H1 (cell line): ENCODE results near the gene GDPGP1. TPM values are rescaled to one million over a fixed set of nuclear protein-coding genes. Genes with fewer than 3 reads are reported as not detected.

Experiments
- CTCF ChIA-PET: fragments of 300-600 bp; sonication (Branson Sonifier 250); formaldehyde crosslinking; loops from one replicate; lab custom pipeline; 2021; ENCODE audit not compliant: partially characterized antibody; lab: Charles Lee
- POLR2A ChIA-PET: fragments of 300-600 bp; sonication (Branson Sonifier 250); formaldehyde crosslinking; loops from one replicate; lab custom pipeline; 2021; ENCODE audit warnings: inconsistent platforms; ENCODE audit not compliant: partially characterized antibody; lab: Charles Lee
- DNase-seq, 2 experiments: peaks; one replicate each; pipeline versions ENCODE4 v3.0.0 to v3.0.0-alpha.2; 2010 to 2022; ENCODE audit warnings: low spot score in 2 of 2, low read depth in 1 of 2, mixed read lengths in 1 of 2
- FAIRE-seq: peaks from 2 replicates; lab custom pipeline; 2011; peaks lifted over from hg19 to GRCh38; lab: Jason Lieb, UNC
- H2AFZ ChIP-seq: 2 replicates; pipeline ENCODE4 v1.8.1; 2012; ENCODE audit warnings: low read length, inconsistent platforms
- H2AK5ac ChIP-seq: 2 replicates; pipeline ENCODE4 v1.6.1; 2013; ENCODE audit warnings: low read depth, low read length
- H2BK120ac ChIP-seq: replicated peaks from 2 replicates; pipeline ENCODE3; 2013; ENCODE audit warnings: low read depth, low read length, inconsistent platforms
- H2BK12ac ChIP-seq: 2 replicates; pipeline ENCODE4 v1.6.1; 2013; ENCODE audit warnings: low read depth, low read length
- H2BK15ac ChIP-seq: 2 replicates; pipeline ENCODE4 v1.6.1; 2013; ENCODE audit warnings: low read length
- H2BK20ac ChIP-seq: 2 replicates; pipeline ENCODE4 v1.6.1; 2013; ENCODE audit warnings: low read length
- H2BK5ac ChIP-seq: 2 replicates; pipeline ENCODE4 v1.6.1; 2013; ENCODE audit warnings: low read depth, low read length
- H3K14ac ChIP-seq: 2 replicates; pipeline ENCODE4 v1.6.1; 2013; ENCODE audit warnings: inconsistent platforms; ENCODE audit not compliant: insufficient read length
- H3K18ac ChIP-seq: 2 replicates; pipeline ENCODE4 v1.6.1; 2013; ENCODE audit warnings: low read length; ENCODE audit errors: extremely low read depth
- H3K23ac ChIP-seq: 2 replicates; pipeline ENCODE4 v1.6.1; 2013; ENCODE audit warnings: inconsistent platforms; ENCODE audit not compliant: insufficient read length
- H3K23me2 ChIP-seq: 2 replicates; pipeline ENCODE4 v1.6.1; 2013; ENCODE audit warnings: low read depth, low read length
- H3K27ac ChIP-seq: 2 replicates; pipeline ENCODE4 v1.6.1; 2011; ENCODE audit warnings: low read depth, low read length, inconsistent platforms
- H3K27me3 ChIP-seq, 4 experiments: replicated peaks in 1 of 4; 1 replicate in 1 of 4; 2 replicates in 3 of 4; pipeline versions ENCODE4 v1.6.1 to v1.8.1; 2011 to 2013; ENCODE audit warnings: low read length in 3 of 4, mild to moderate bottlenecking in 3 of 4, inconsistent platforms in 2 of 4, mixed read lengths in 2 of 4, moderate library complexity in 1 of 4; ENCODE audit not compliant: control insufficient read depth in 3 of 4, insufficient read depth in 3 of 4; ENCODE audit errors: extremely low read depth in 1 of 4
- H3K36me3 ChIP-seq, 4 experiments: 2 replicates each; pipeline versions ENCODE4 v1.6.1 to v1.8.1; 2011 to 2013; ENCODE audit warnings: mild to moderate bottlenecking in 4 of 4, low read length in 3 of 4, moderate library complexity in 2 of 4, control low read depth in 1 of 4, inconsistent platforms in 1 of 4; ENCODE audit not compliant: insufficient read depth in 4 of 4, control insufficient read depth in 2 of 4
- H3K4ac ChIP-seq: replicated peaks from 2 replicates; pipeline ENCODE3; 2013; ENCODE audit warnings: low read length, low read depth, mixed read lengths, inconsistent platforms; ENCODE audit not compliant: insufficient read length
- H3K4me1 ChIP-seq, 4 experiments: replicated peaks in 1 of 4; 1 replicate in 1 of 4; 2 replicates in 3 of 4; pipeline versions ENCODE4 v1.6.1 to v1.8.1; 2011 to 2013; ENCODE audit warnings: low read length in 3 of 4, inconsistent platforms in 2 of 4, mixed read lengths in 1 of 4; ENCODE audit not compliant: insufficient read depth in 4 of 4, control insufficient read depth in 3 of 4
- H3K4me2 ChIP-seq, 2 experiments: 2 replicates each; pipeline versions ENCODE4 v1.6.1 to v1.8.1; 2011 to 2013; ENCODE audit warnings: low read depth in 2 of 2, low read length in 2 of 2, control low read depth in 1 of 2, inconsistent platforms in 1 of 2, mild to moderate bottlenecking in 1 of 2; ENCODE audit not compliant: insufficient read depth in 1 of 2
- H3K4me3 ChIP-seq, 4 experiments: fragments of 200-600, 300-600 bp in 1 of 4; sonication (generic), shearing (Covaris generic), sonication (Bioruptor Twin) in 1 of 4; 2 replicates each; pipeline versions ENCODE4 v1.5.1 to v1.8.1; 2011 to 2016; ENCODE audit warnings: low read length in 4 of 4, low read depth in 3 of 4, control low read depth in 2 of 4, inconsistent platforms in 2 of 4, mild to moderate bottlenecking in 2 of 4, mixed read lengths in 1 of 4, moderate library complexity in 1 of 4; ENCODE audit not compliant: insufficient read depth in 2 of 4; ENCODE audit errors: extremely low read depth in 1 of 4
- H3K56ac ChIP-seq: replicated peaks from 2 replicates; pipeline ENCODE3; 2013; ENCODE audit warnings: low read depth, mild to moderate bottlenecking, mixed read lengths, low read length, inconsistent platforms; ENCODE audit not compliant: insufficient read length
- H3K79me1 ChIP-seq: 2 replicates; pipeline ENCODE4 v1.6.1; 2013; ENCODE audit warnings: low read depth, low read length, control low read depth
- H3K79me2 ChIP-seq, 2 experiments: 2 replicates each; pipeline versions ENCODE4 v1.6.1 to v1.8.1; 2012 to 2013; ENCODE audit warnings: low read length in 2 of 2, mild to moderate bottlenecking in 2 of 2, inconsistent platforms in 1 of 2; ENCODE audit not compliant: insufficient read depth in 2 of 2, control insufficient read depth in 1 of 2
- H3K9ac ChIP-seq, 4 experiments: replicated peaks in 1 of 4; 1 replicate in 1 of 4; 2 replicates in 3 of 4; pipeline versions ENCODE4 v1.6.1 to v1.8.1; 2011 to 2013; ENCODE audit warnings: low read depth in 3 of 4, low read length in 3 of 4, control low read depth in 2 of 4, mild to moderate bottlenecking in 2 of 4, moderate library complexity in 2 of 4, inconsistent platforms in 1 of 4; ENCODE audit errors: extremely low read depth in 1 of 4
- H3K9me3 ChIP-seq, 2 experiments: 2 replicates each; pipeline versions ENCODE4 v1.6.1 to v1.8.1; 2012 to 2013; ENCODE audit warnings: mild to moderate bottlenecking in 2 of 2, moderate library complexity in 2 of 2, control low read depth in 1 of 2, inconsistent platforms in 1 of 2, low read depth in 1 of 2, low read length in 1 of 2, mixed read lengths in 1 of 2; ENCODE audit not compliant: insufficient read depth in 2 of 2
- H4K20me1 ChIP-seq, 2 experiments: replicated peaks in 1 of 2; 2 replicates each; pipeline versions ENCODE3 to v1.8.1; 2011 to 2013; ENCODE audit warnings: inconsistent platforms in 2 of 2, low read length in 2 of 2, mild to moderate bottlenecking in 1 of 2; ENCODE audit not compliant: insufficient read depth in 2 of 2, control insufficient read depth in 1 of 2
- H4K5ac ChIP-seq: 2 replicates; pipeline ENCODE4 v1.6.1; 2013; ENCODE audit warnings: low read length, low read depth, mixed read lengths, inconsistent platforms; ENCODE audit not compliant: insufficient read length
- H4K8ac ChIP-seq: 2 replicates; pipeline ENCODE4 v1.8.0; 2013; ENCODE audit warnings: mild to moderate bottlenecking, moderate library complexity, low read length, inconsistent platforms; ENCODE audit not compliant: insufficient read depth; ENCODE audit errors: extremely low read depth
- H4K91ac ChIP-seq: replicated peaks from 2 replicates; pipeline ENCODE3; 2013; ENCODE audit warnings: low read length, mixed read lengths, inconsistent platforms; ENCODE audit not compliant: insufficient read length
- BRCA1 ChIP-seq: IDR thresholded peaks from 2 replicates; pipeline ENCODE4 v1.6.1; 2012; ENCODE audit warnings: low read depth, low read length, improper control_type of control experiment
- CHD2 ChIP-seq: IDR thresholded peaks from 2 replicates; pipeline ENCODE4 v1.6.1; 2012; ENCODE audit warnings: low read length, improper control_type of control experiment
- CTBP2 ChIP-seq: IDR thresholded peaks from 2 replicates; pipeline ENCODE4 v1.7.0; 2011; ENCODE audit warnings: borderline replicate concordance, mild to moderate bottlenecking, moderate library complexity, mixed read lengths, low read length; ENCODE audit not compliant: insufficient read depth, insufficient read length
- EZH2 ChIP-seq: fragments of 200-600 bp; sonication (generic); IDR thresholded peaks from 2 replicates; pipeline ENCODE4 v1.7.1; 2012; ENCODE audit warnings: low read depth, mild to moderate bottlenecking, moderate library complexity, low read length, inconsistent platforms; ENCODE audit not compliant: severe bottlenecking
- GABPA ChIP-seq: IDR thresholded peaks from 2 replicates; pipeline ENCODE4 v1.6.1; 2011; ENCODE audit warnings: mild to moderate bottlenecking, low read length, moderate library complexity, borderline replicate concordance; ENCODE audit not compliant: insufficient read depth
- HDAC2 ChIP-seq, 2 experiments: fragments of 300-600 bp in 1 of 2; sonication (generic) in 1 of 2; IDR thresholded peaks; 2 replicates each; pipeline ENCODE4 v1.6.1; 2011 to 2012; ENCODE audit warnings: low read depth in 2 of 2, low read length in 2 of 2, mild to moderate bottlenecking in 2 of 2, moderate library complexity in 2 of 2, borderline replicate concordance in 1 of 2, inconsistent platforms in 1 of 2
- POU5F1 ChIP-seq: IDR thresholded peaks from 2 replicates; pipeline ENCODE4 v1.6.1; 2011; ENCODE audit warnings: low read depth, mild to moderate bottlenecking, low read length, moderate library complexity
- RNF2 ChIP-seq: fragments of 200-900, 300-1000 bp; sonication (generic); IDR thresholded peaks from 2 replicates; pipeline ENCODE4 v1.7.1; 2016; ENCODE audit warnings: borderline replicate concordance, low read depth, mild to moderate bottlenecking, antibody characterized with exemption, low read length; ENCODE audit not compliant: poor library complexity, severe bottlenecking; ENCODE audit errors: missing control alignments
- RXRA ChIP-seq: IDR thresholded peaks from 2 replicates; pipeline ENCODE4 v1.6.1; 2011; ENCODE audit warnings: low read depth, mild to moderate bottlenecking, low read length, moderate library complexity; ENCODE audit not compliant: insufficient read depth
- SIX5 ChIP-seq: IDR thresholded peaks from 2 replicates; pipeline ENCODE4 v1.6.1; 2011; ENCODE audit warnings: mild to moderate bottlenecking, low read depth, low read length
- TAF7 ChIP-seq: optimal IDR thresholded peaks from 2 replicates; pipeline ENCODE3; 2011; ENCODE audit warnings: low read depth, mild to moderate bottlenecking, inconsistent platforms, low read length, moderate library complexity, borderline replicate concordance
- TBP ChIP-seq: IDR thresholded peaks from 2 replicates; pipeline ENCODE4 v1.6.1; 2011; ENCODE audit warnings: low read depth, low read length, improper control_type of control experiment
- YY1 ChIP-seq: IDR thresholded peaks from 2 replicates; pipeline ENCODE4 v1.6.1; 2011; ENCODE audit warnings: low read depth, mild to moderate bottlenecking, low read length
- WGBS, 2 experiments: shearing (Covaris generic) in 1 of 2; methylation state at CpG; one replicate each; pipeline versions ENCODE4 v1.1.6 to v1.1.7; 2013 to 2015; ENCODE audit warnings: low lambda C conversion rate in 2 of 2, mixed read lengths in 2 of 2, inconsistent platforms in 1 of 2, low coverage in 1 of 2, missing lambda C conversion rate in 1 of 2; ENCODE audit not compliant: insufficient replicate concordance in 2 of 2, insufficient coverage in 1 of 2, insufficient read length in 1 of 2; ENCODE audit errors: extremely low coverage in 1 of 2, missing lambda C conversion rate in 1 of 2; 5-methylcytosine and 5-hydroxymethylcytosine counted together
- polyA plus RNA-seq, 7 experiments: library from polyadenylated mRNA; depleted of rRNA in 3 of 7; stranded (reverse) in 5 of 7; unstranded in 2 of 7; fragments of >200 nt in 5 of 7; fragments of 200-250 nt in 2 of 7; gene quantifications; 1 replicate in 5 of 7; 2 replicates in 1 of 7; 4 replicates in 1 of 7; pipeline versions ENCODE4 v1.2.1 to v1.2.3, GENCODE V29; 2011 to 2013; ENCODE audit warnings: missing spikeins in 2 of 7, mixed read lengths in 2 of 7
- total RNA-seq: library from RNA; stranded (reverse); fragmentation: NEBNext Ultra II Directional; extraction: Animal tissue kit (Norgen Biotek cat#: 25700); gene quantifications from 2 replicates; pipeline ENCODE4 v1.2.1, GENCODE V29; 2021

Gene GDPGP1
- total and polyA plus RNA-seq, 2 of the 8 experiments (the other 6 are each of a cell fraction or from before 2014, with no cell fraction given), result 1.8 to 5.6 TPM

GRCh38 chr15:90213818-90214204 is 20.2 kb upstream of the GDPGP1 start:
- POLR2A ChIA-PET, result interaction anchor here (1.0 to 4.8 kb wide), 4 partner anchors 9 to 35 kb away, joined by 3 to 25 read pairs (median 3); partner anchors contain the start of gene SEMA4B
- H4K5ac ChIP-seq, result no peak overlapping the region
- no peak for DNase-seq
- no peak for FAIRE-seq
- H2BK15ac ChIP-seq, result no peak overlapping the region
- H3K9me3 ChIP-seq, result no peaks in the 10 kb centered on the region
- peaks cover 0 to 3% (median under 1%) of the 10 kb centered on the region in 4 experiments; a peak in 3 of 7 replicates for H3K4me1 ChIP-seq
- no peak overlapping the region for H3K4ac ChIP-seq
- no peak overlapping the region for H3K18ac ChIP-seq
- peaks cover 8% of the 10 kb centered on the region; the same call in 1 of the 2 replicates for H3K79me1 ChIP-seq
- H3K56ac ChIP-seq, result no peak overlapping the region
- peaks cover 0 to 5% (median 2%) of the 10 kb centered on the region in 4 experiments; a peak in 3 of 8 replicates for H3K36me3 ChIP-seq
- H2BK120ac ChIP-seq, result no peak overlapping the region
- no peak overlapping the region for H3K4me3 ChIP-seq
- H2BK5ac ChIP-seq, result no peak overlapping the region
- H4K91ac ChIP-seq, result no peak overlapping the region
- H3K79me2 ChIP-seq, result peaks cover 0 to 21% of the 10 kb centered on the region in 2 experiments; a peak in 1 of 4 replicates
- H2AFZ ChIP-seq, result no peak overlapping the region
- no peak overlapping the region for H3K23ac ChIP-seq
- no peaks in the 10 kb centered on the region; the same call in 1 of the 2 replicates for H3K23me2 ChIP-seq
- H2BK20ac ChIP-seq, result no peak overlapping the region
- H2BK12ac ChIP-seq, result no peak overlapping the region
- H3K14ac ChIP-seq, result no peak overlapping the region
- WGBS, 2 experiments, result 93% methylated on average over 11 of the region's 11 CpGs; no CpG with 5 or more reads in 1 of the 2 experiments
- H3K27me3 ChIP-seq, result no peaks in the 10 kb centered on the region
- H3K9ac ChIP-seq, result no peak overlapping the region
- no peak overlapping the region for H3K27ac ChIP-seq
- H2AK5ac ChIP-seq, result no peak overlapping the region
- CTCF ChIA-PET, result interaction anchor here (0.6 to 12.3 kb wide), 12 partner anchors 9 to 67 kb away, joined by 3 to 182 read pairs (median 6); partner anchors contain the start of genes CIB1 and SEMA4B
- no peak overlapping the region for H4K8ac ChIP-seq
- peaks cover 9% of the 10 kb centered on the region in 2 experiments for H4K20me1 ChIP-seq
- no peak overlapping the region for H3K4me2 ChIP-seq
- TF ChIP-seq GABPA (no peak), SIX5 (no peak), CHD2 (no peak), HDAC2 (IDR thresholded peaks at IDR 0.05; ENCODE audit: borderline replicate concordance in 1 of 2, low read depth in 2 of 2, low read length in 2 of 2) (no peak), RNF2 (no peak), YY1 (no peak), EZH2 (no peak), POU5F1 (no peak), BRCA1 (no peak), TAF7 (no peak), RXRA (no peak), CTBP2 (no peak), TBP (no peak)
